NCI-H524 treated with DMSO at 0.1 percent for 48 hours (cell line): ENCODE data around the gene RCOR1.

Source experiments
- DNase-seq: peaks from one replicate; lab custom pipeline; 2025; lab: John Stamatoyannopoulos, UW

The RCOR1 gene

DNA sequence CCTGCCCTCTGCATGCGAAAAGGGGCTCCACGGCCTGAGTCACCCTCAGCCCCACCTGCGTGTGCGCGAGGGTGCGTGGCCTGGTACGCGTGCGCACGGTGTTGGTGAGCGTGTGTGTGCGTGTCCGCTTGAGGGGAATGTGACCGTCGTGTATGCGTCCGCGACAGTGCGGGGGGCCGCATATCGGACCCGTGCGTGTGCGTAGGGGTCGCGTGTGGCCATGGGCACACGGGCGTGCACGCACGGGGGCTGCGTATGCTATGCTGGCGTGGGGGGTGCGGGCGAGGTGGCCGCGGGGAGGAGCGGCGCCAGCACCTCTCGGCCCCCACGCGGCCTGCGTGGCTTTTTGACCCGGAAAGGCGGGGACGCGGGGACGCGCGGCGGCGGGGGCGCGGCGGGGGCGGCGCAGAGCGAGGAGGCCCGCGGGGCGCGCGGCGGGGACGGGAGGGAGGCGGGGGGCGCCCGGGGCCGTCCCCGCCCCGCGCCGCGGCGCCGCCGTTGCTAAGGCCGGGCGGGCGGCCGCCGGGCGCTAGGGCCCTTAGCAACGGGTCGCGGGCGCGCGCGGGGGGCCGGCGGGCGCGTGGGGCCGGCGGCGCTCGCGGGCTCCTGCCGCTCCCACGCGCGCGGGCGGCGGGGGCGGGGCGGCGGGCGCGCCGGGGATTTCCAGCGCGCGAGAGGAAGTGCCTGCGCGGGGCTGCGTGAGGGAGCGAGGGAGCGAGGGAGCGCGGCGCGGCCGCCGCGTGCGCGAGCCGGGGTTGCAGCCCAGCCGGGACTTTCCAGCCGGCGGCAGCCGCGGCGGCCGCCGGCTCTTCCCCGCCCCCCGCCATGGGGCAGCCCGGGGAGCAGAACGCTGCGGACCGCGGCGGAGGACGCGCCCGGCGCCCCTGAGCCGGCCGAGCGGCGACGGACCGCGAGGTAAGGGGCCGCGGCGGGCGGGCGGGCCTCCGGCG is 184.6 kb downstream of the RCOR1 start, which contains the start of gene TRAF3:
Gene TRAF3 (plus strand): TSS at position 689 of the 950 bp plus-strand sequence. CDS start 92,753 bp downstream, outside the sequence.
- no peak for DNase-seq

DNA sequence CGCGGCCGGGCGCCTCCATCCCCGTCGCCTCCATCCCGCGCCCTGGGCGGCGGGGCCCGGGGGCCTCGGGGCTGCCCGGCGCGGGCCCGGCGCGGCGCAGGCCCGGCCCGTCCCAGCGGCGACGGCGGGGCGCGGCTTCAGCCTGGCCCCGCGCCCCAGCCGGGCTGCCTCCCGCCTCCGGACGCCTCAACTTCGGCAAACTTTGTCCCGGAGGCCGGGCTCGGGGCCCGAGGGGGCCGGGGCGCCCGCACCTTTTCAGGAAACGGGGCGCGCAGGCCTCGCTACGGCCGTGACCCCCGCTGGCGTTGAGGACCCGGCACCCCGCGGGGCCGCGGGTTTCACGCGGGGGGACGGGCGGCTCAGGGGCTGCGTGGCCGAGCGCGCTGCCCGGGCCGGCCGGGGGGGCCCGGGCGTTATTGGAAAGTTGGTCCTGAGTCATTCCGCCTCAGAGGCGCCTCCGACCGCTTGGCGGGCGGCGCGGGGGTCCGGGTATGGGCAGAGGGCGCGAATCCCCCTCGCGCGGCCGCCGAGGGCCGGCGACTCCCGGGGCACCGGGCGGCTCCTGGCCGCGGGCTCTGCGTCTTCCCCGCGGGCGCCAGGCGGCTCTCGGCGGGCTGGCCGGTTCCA is 185.4 kb downstream of the RCOR1 start:
- no peak for DNase-seq

DNA sequence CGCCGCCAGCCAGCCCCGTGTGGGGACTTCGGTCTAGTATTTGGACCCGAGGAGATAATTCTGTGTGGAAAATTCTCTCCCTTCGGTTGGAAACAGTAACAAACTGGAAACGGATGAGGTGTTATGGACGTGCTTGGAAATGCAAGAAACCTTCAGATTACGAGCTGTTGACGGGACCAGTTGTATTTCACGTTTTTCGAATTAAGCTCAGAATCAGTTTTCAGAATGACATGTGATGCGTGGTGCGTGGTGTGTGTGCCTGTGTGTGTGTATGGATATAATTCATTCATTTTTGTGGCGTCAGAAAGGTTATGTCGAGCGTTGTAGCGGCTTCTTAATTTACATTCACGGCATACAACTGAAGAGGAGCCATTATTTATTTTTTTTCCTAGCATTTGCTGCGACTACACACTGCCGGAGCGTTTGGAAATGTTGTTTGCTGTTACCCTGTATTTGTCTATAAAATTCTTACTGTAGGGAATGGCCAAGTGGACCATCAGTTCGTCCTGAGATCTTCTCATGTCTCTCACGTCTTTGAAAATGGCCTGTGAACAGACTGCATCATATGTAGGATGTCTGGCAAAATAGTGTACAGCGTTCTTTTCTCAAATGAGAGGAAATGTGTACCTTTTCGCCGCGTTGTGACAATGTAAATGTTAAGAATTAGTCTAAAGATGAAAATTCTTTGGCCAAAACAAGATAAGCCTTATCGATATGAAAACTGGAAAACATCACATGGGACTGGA is 186.1 kb downstream of the RCOR1 start:
- DNase-seq: no peak

DNA sequence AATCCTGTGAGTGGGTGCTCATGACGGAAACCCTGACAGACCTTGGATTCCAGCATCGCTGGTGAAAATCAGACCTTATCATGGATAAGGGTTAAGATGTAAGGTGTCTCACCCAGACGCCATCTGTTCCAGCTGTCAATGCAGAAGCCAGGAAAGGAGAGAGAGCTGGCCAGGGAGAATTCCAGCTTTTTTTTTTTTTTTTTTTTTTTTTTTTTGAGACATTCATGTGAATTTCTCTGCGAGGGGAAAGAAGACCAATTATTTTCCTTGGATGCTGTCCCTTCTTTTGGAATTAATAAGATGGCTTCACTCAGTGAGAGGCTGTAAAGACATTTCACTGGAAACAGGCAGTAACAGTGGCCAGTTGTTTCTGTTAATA is 186.6 kb downstream of the RCOR1 start:
- peak; percentile 73 for DNase-seq

DNA sequence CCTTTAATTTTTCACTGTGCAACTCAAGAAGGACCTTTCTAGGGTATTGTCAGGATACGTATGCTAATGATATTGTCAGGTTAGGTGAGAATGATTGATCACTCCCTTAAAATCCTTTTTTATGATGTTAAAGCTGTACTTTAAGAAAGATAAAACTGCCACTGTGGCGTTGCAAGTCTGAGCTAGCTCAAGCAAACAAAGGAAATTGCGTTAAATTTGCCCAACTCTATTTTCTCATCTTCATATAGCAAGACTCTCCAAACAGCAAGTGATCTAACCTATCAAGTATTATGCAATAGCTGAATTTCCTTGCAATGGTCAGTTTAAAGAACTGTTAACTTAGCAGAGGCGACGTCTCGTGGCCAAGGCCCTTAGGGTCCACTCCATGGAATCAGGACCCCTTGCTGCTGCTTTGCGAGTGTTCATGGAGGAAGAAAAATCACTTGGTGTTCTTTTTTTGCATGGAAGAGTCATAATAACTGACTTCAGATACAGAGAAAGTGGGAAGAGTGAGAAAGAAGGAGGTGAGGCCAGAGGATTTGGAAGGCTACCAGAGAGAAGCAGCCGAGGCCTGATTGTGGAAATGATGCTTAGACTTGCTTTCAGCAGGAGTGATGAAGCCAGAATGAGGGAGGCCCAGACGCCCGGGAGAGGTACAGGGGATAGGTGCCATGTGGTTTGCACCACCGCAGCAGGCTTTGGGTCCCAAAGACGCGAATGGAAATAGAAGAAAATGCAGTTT is 187.3 kb downstream of the RCOR1 start:
- DNase-seq: no peak
